ENCODE measurements around the gene HOXA9.

Gene HOXA9

GRCh38 chr7:27124902-27125689 lies 40.2 kb downstream of the HOXA9 start:
- no peak for DNase-seq

- DNase-seq, result no peak
Observed at GRCh38 chr7:27124096-27124901, 41.0 kb downstream of the HOXA9 start.

DNA sequence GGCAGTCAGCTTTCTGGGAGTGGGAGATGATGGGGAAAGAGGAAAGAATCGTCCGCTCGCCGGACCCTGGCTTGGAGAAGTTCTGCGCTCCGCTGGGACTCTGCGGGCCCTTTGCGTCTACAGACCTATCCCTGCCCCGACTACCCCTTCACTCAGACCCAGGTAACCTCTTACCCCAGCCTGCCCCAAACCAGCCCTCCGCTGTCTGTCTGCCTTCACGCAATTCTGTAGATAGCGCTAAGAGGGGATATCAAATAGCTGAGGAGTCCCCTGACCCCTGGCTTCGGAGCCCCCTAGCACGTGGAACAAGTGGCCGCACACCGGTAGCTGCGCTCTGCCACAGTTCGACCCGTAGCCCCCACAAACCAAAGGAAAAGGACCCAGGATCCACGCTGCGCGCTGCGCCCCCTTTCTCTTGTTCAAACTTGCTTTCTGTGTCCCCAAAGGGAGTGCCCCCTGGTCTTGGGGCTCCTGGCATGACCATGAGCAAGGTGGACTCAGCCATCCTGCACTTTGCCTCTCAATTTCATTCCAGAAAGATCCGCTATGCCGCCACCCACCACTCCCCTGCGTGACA lies 41.8 kb downstream of the HOXA9 start:
- no peak for DNase-seq

GRCh38 chr7:27123007-27123476 lies 42.3 kb downstream of the HOXA9 start:
- DNase-seq, result no peak

DNA sequence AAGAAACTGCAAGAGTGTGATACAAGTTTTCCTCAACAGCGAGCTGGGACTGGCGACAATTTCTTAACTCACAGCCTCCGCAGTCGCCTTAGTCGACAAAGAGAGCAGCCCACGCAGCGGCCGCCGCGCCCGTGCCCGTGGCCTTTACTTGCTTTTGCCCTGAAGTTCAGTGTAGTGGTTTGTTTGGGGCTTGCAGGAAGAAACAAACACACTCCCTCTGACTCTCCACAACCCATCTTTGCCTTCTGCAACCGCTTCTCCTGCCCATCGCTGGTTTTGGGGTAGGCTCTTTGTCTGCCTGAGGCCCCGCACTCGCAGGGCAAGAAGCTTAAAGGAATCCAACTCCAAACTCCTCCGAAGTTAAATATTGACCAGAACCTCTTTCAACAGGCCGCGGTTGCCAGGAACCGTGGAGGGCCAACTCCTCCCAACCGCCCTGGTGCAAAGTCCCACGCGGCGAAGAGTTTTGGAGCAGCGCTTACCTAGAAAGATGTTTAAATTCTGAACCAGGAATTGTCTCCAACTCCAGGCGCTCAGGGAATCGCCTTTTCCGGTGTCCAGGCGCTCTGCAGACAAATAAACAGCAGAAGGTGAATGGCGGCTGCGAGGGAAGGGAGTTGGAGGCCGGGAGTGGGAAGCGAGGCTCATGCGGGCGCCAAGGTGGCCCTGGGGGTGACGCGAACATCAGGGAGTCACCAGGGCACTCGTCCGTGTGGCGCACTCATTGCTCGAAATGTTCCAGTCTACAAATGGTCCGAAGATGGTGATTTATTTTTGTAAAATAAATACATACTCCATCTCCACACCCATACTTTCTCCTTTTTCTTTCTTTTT lies 43.0 kb downstream of the HOXA9 start:
- DNase-seq, result no peak

- DNase-seq, result no peak
Observed at GRCh38 chr7:27121684-27122076, 43.7 kb downstream of the HOXA9 start.

DNA sequence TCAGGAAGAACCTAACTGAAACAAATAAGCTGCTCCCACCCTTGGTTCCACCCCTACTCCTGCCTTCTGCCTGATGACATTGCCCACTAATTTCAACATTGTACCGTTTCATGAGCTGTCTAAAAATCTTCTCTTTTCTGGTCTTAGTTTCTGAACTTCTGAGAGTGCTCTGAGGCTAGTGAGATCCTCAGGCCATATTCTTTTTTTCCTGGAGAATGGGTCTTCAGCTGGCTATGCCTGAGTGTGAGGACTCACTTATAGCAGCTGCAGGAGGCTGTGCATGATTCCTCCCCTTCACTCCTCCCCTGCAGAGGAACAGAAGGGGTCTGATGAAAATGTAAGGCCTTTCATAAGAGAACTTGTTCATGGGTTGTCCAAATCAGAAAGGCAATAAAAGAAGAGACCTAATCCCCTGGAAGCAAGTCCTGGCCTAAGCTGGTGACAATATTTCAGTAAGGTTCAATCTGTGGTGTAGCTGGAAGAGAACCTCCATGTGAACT lies 45.9 kb downstream of the HOXA9 start:
- no peak for DNase-seq

GRCh38 chr7:27118580-27118979 lies 46.8 kb downstream of the HOXA9 start:
- no peak for DNase-seq

DNA sequence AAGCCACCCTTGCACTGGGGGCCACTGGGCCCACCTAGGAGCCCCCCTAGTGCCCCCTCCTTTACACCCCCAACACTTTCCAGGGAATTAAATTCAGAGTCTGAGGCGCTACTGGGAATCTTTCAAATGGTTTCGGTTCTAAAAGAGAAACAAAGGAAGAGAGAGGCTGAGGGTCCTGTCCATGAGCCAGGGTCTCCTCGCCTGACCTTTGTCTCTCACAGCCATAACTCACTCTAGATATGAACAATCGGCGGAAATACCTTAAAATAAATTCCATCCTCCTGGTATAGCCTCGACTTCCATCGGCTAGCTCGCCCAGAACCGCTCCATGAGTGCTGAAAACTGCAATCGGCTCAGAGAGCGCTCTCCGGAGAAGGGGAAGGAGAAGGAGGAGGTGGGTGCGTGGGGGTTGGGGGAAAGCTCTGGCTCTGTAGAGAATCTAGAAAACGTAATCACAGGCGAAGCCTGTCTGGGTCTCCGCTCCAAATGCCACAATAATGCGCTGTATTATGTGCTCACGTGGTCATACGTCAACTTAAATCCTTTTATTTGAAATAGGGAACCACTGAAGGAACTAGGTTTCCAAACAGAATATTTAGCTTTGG lies 47.3 kb downstream of the HOXA9 start:
- DNase-seq, result no peak

DNA sequence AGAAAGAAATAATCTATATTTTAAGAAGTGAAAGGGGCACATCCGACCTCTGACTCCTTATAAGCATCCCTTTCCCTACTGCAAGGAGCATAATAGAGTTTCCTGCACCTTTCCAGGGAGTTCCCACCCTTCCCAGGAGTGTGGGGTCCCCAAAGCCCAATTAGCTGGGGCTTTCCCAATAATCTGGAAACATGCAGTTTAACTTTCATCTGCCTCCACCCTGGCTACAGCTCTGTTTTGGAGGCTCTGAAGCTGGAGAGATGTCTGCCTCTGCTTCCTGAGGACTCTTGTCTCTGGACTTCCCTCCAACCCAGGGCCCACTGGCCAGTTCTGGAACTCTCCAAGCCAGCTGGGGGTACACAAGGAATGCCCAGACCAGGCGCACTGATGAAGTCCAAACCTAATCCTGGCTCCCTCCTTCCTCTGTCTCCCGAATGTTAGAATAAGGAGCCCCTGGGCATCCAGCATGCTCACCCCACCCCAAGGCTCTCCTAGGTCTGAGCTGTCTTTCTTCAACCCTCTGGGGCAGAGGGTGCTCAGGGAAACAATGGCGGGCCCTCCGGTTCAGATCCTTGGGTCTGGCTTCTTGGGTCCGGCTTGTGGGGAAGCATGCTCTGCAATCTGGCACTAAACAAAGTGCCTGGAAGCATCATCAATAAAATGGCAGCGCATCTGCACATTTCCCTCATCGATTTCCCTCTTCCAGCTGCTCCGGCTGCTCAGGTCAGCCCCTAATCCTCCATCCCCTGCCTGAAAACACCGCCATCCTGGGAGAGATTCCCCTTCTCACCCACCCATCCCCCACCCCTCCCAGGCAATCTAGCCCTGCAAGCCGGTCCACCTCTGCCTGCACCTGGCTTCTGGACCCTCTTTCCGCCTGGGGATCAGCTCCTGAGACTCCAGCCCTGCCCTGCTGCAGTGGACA lies 48.1 kb downstream of the HOXA9 start:
- DNase-seq, result no peak

- DNase-seq, result no peak
Observed at GRCh38 chr7:27116031-27116961, 49.0 kb downstream of the HOXA9 start.

GRCh38 chr7:27115221-27116026 lies 49.9 kb downstream of the HOXA9 start:
- no peak for DNase-seq

DNA sequence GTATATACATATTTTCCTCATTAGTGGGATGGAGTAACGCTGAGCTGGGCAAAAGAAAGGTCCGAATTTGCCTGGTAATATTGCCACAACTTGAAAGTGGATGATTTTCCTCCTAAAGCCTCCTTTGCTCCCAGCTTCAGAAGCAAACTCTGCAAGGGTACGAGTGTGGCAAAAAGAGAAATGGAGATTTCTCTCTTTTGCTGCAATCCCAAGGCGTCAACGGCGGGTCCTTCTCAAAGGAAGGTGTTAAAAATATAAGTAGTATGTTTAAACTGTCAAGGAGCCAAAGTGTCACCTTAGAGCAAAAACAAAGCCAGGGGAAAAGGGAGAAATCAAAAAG lies 50.5 kb downstream of the HOXA9 start:
- no peak for DNase-seq

- DNase-seq, result peak; percentile 32
Observed at GRCh38 chr7:27113991-27114769, 51.2 kb downstream of the HOXA9 start.

- DNase-seq, result no peak
Observed at GRCh38 chr7:27112955-27113949, 52.1 kb downstream of the HOXA9 start.
